Epidermal melanocyte (primary cell): ENCODE results near the gene PCDHGA10.
"Not testable (repeated sequence)": the region's sequence is repeated elsewhere in the genome, so short reads cannot be mapped to it uniquely, and the experiment has no call there.

Experiments used
- DNase-seq: peaks from one replicate; pipeline ENCODE4 v3.0.0; 2011; ENCODE audit warnings: low spot score; ENCODE audit not compliant: insufficient read length

PCDHGA10 gene

DNA sequence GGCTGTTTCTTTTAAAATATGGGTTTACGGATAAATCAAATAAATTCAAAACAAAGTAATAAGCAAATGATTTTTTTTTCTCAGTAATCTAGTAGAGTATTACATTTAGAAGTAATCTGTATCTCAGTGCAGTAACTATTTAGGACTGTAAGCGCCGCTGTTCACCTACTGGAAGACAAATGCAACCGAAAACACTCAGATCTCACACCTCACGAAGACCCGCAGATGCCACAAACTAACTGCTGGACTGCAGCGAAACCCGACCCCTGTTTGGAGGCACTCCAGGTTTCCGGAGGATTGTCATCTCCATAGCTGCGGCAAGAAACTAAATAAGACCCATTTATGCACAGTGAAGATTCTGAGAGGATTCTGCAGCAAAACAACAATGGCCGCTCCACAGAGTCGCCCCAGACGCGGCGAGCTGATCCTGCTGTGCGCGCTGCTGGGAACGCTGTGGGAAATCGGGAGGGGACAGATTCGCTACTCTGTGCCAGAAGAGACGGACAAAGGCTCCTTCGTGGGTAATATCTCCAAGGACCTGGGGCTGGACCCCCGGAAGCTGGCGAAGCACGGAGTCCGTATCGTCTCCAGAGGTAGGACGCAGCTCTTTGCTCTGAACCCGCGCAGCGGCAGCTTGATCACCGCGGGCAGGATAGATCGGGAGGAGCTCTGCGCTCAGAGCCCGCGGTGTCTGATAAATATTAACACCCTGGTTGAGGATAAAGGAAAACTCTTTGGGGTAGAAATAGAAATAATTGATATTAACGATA lies 20.2 kb upstream of the PCDHGA10 start, which contains the start of gene PCDHGA8:
Gene PCDHGA8 (plus strand): TSS at position 205 of the 770 bp plus-strand sequence. CDS start 181 bp downstream, at position 386.
- DNase-seq: no peak

DNA sequence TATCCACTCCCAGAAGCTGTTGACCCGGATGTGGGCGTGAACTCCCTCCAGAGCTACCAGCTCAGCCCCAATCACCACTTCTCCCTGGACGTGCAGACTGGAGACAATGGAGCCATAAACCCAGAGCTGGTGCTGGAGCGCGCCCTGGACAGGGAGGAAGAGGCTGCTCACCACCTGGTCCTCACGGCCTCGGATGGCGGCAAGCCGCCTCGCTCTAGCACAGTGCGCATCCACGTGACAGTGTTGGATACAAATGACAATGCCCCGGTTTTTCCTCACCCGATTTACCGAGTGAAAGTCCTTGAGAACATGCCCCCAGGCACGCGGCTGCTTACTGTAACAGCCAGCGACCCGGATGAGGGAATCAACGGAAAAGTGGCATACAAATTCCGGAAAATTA lies 19.5 kb upstream of the PCDHGA10 start:
- DNase-seq: no peak

DNA sequence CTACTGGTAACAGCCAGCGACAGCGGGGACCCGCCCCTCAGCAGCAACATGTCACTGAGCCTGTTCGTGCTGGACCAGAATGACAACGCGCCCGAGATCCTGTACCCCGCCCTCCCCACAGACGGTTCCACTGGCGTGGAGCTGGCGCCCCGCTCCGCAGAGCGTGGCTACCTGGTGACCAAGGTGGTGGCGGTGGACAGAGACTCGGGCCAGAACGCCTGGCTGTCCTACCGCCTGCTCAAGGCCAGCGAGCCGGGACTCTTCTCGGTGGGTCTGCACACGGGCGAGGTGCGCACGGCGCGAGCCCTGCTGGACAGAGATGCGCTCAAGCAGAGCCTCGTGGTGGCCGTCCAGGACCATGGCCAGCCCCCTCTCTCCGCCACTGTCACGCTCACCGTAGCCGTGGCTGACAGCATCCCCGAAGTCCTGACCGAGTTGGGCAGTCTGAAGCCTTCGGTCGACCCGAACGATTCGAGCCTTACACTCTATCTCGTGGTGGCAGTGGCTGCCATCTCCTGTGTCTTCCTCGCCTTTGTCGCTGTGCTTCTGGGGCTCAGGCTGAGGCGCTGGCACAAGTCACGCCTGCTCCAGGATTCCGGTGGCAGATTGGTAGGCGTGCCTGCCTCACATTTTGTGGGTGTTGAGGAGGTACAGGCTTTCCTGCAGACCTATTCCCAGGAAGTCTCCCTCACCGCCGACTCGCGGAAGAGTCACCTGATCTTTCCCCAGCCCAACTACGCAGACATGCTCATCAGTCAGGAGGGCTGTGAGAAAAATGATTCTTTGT lies 18.2 kb upstream of the PCDHGA10 start:
- DNase-seq: not testable (repeated sequence)

DNA sequence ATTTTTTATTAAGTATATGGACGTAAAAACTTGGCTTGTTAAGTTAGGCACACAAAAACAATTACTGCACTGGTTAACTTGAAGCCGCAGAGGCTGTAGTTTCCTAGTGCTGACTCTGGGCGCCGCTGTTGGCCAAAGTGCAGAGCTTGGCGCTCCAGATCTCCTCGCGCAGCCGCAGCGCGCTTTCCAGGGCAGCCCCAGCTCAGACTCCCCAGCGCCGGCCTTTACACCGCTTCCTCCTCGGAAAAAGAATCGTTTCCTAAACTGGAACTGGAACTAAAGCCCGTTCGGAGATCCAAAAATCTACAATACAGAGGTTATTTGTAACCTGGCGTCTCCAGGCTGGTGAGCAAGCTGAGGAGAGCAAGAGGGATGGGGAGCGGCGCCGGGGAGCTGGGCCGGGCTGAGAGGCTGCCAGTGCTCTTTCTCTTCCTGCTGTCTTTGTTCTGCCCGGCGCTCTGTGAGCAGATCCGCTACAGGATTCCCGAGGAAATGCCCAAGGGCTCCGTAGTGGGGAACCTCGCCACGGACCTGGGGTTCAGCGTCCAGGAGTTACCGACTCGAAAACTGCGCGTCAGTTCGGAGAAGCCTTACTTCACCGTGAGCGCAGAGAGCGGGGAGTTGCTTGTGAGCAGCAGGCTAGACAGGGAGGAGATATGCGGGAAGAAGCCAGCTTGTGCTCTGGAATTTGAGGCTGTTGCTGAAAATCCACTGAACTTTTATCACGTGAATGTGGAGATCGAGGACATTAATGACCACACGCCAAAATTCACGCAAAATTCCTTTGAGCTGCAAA lies 14.8 kb upstream of the PCDHGA10 start, which contains the start of gene PCDHGB5:
Gene PCDHGB5 (plus strand): TSS at position 192 of the 796 bp plus-strand sequence. CDS start 181 bp downstream, at position 373.
- not testable (repeated sequence) for DNase-seq

DNA sequence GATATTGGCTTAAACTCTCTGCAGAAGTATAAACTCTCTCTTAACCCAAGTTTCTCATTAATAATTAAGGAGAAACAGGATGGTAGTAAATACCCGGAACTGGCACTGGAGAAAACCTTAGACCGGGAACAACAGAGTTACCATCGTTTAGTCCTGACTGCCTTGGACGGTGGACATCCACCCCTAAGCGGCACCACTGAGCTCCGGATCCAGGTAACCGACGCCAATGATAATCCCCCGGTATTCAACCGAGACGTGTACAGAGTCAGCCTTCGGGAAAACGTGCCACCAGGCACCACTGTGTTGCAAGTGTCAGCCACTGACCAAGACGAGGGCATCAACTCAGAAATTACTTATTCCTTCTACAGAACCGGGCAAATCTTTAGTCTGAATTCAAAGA lies 14.2 kb upstream of the PCDHGA10 start:
- no peak for DNase-seq

DNA sequence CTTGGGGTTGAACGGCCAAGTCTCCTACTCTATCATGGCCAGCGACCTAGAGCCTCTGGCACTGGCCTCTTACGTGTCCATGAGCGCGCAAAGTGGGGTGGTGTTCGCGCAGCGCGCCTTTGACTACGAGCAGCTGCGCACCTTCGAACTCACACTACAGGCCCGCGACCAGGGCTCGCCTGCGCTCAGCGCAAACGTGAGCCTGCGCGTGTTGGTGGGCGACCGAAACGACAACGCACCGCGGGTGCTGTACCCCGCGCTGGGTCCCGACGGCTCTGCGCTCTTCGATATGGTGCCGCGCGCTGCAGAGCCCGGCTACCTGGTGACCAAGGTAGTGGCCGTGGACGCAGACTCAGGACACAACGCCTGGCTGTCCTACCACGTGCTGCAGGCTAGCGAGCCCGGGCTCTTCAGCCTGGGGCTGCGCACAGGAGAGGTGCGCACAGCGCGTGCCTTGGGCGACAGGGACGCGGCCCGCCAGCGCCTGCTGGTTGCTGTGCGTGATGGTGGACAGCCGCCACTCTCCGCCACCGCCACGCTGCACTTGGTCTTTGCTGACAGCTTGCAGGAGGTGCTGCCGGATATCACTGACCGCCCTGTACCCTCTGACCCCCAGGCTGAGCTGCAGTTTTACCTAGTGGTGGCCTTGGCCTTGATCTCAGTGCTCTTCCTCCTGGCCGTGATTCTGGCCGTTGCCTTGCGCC lies 13.1 kb upstream of the PCDHGA10 start:
- DNase-seq: no peak

DNA sequence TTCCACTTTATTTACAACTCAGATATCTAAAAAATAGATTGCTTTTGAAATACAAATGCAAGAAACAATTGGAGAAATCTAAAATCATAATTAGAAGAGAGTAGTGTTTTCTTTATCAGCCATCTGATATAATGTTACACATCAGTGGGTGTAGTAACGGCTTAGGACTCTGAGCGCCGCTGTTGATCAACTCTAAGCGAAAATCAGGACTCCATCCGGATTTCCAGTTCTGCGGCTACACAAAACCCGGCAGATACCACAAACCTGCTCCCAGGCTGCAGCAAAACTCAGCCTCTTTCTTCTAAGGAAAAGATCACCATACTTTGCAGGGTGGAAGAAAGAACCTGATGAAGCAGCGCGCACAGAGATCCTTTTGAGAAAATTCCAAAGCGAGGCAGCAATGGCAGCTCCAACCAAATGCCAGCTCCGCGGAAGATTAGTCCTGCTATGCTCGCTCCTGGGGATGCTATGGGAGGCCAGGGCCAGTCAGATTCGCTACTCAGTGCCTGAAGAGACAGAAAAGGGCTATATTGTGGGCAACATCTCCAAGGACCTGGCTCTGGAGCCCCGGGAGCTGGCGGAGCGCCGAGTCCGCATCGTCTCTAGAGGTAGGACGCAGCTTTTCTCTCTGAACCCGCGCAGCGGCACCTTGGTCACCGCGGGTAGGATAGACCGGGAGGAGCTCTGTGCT lies 10.1 kb upstream of the PCDHGA10 start, which contains the start of gene PCDHGA9:
Gene PCDHGA9 (plus strand): TSS at position 226 of the 691 bp plus-strand sequence. CDS start 175 bp downstream, at position 401.
- DNase-seq: no peak

DNA sequence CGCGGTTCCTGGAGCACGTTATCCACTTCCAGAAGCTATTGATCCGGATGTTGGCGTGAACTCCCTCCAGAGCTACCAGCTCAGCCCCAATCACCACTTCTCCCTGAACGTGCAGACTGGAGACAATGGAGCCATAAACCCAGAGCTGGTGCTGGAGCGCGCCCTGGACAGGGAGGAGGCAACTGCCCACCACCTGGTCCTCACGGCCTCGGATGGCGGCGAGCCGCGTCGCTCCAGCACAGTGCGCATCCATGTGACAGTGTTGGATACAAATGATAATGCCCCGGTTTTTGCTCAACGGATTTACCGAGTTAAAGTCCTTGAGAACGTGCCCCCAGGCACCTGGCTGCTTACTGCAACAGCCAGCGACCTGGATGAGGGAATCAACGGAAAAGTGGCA lies 9.4 kb upstream of the PCDHGA10 start:
- DNase-seq: no peak

DNA sequence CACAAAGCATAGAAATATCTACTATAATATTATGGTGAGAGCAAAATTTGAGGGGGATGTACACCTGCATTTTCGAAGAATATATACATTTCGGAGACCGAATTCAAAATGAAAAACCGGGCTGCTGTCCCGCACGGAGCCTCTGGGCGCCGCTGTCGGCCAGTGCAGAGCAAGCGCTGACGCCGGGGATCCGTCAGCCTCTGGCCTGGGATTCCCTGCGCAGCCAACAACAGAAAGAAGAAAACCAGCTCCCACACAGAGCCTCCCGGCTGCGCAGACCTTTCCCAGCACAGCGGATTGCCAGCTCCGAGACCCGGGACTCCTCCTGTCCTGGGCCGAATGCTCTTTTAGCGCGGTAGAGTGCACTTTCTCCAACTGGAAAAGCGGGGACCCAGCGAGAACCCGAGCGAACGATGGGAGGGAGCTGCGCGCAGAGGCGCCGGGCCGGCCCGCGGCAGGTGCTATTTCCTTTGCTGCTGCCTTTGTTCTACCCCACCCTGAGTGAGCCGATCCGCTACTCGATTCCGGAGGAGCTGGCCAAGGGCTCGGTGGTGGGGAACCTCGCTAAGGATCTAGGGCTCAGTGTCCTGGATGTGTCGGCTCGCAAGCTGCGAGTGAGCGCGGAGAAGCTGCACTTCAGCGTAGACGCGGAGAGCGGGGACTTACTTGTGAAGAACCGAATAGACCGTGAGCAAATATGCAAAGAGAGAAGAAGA lies 4.8 kb upstream of the PCDHGA10 start, which contains the start of gene PCDHGB6:
Gene PCDHGB6 (plus strand): TSS at position 232 of the 716 bp plus-strand sequence. CDS start 182 bp downstream, at position 414.
- DNase-seq: not testable (repeated sequence)

DNA sequence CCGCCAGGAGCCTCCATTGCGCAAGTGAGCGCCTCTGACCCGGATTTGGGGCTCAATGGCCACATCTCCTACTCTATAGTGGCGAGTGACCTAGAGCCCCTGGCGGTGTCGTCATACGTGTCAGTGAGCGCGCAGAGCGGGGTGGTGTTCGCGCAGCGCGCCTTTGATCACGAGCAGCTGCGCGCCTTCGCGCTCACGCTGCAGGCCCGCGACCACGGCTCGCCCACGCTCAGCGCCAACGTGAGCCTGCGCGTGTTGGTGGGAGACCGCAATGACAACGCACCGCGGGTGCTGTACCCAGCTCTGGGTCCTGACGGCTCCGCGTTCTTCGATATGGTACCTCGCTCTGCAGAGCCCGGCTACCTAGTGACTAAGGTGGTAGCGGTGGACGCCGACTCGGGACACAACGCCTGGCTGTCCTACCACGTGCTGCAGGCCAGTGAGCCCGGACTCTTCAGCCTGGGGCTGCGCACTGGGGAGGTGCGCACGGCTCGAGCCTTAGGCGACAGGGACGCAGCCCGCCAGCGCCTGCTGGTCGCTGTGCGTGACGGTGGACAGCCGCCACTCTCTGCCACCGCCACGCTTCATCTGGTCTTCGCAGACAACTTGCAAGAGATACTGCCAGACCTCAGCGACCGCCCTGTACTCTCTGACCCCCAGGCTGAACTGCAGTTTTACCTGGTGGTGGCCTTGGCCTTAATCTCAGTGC lies 3.0 kb upstream of the PCDHGA10 start:
- DNase-seq: no peak

DNA sequence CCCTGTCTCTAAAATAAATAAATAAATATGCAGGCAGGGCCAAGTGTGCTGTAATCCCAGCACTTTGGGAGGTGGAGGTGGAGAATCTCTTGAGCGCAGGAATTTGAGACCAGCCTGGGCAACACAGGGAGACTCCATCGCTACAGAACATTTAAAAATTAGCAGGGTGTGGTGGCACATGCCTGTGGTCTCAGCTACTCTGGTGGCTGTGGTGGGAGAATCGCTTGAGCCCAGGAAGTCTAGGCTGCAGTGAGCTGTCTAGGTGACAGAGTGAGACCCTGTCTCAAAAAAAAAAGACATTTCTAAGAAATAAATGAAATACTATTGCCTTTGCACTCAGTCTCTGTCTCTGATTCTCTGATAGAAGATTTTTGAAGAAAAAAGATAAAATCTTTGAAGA lies 1.2 kb upstream of the PCDHGA10 start:
- DNase-seq: no peak

DNA sequence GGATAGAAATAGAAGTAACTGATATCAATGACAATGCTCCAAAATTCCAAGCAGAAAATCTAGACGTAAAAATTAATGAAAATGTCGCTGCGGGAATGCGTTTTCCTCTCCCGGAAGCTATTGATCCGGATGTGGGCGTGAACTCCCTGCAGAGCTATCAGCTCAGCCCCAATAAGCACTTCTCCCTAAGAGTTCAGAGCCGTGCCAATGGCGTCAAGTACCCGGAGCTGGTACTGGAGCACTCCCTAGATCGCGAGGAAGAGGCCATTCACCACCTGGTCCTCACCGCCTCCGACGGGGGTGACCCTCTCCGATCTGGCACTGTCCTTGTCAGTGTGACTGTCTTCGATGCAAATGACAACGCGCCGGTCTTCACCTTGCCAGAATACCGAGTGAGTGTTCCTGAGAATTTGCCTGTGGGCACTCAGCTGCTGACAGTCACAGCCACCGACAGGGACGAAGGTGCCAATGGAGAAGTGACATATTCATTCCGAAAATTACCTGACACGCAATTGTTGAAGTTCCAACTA lies 818 bp downstream of the PCDHGA10 start:
- no peak for DNase-seq

DNA sequence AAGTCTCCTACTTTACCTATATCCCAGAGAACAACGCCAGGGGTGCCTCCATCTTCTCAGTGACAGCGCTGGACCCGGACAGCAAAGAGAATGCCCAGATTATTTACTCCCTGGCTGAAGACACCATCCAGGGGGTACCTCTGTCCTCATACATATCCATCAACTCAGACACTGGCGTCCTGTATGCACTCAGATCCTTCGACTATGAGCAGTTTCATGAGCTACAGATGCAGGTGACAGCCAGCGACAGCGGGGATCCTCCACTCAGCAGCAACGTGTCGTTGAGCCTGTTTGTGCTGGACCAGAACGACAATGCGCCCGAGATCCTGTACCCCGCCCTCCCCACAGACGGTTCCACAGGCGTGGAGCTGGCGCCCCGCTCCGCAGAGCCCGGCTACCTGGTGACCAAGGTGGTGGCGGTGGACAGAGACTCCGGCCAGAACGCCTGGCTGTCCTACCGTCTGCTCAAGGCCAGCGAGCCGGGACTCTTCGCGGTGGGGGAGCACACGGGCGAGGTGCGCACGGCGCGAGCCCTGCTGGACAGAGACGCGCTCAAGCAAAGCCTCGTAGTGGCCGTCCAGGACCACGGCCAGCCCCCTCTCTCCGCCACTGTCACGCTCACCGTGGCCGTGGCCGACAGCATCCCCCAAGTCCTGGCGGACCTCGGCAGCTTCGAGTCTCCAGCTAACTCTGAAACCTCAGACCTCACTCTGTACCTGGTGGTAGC lies 1.9 kb downstream of the PCDHGA10 start:
- not testable (repeated sequence) for DNase-seq

DNA sequence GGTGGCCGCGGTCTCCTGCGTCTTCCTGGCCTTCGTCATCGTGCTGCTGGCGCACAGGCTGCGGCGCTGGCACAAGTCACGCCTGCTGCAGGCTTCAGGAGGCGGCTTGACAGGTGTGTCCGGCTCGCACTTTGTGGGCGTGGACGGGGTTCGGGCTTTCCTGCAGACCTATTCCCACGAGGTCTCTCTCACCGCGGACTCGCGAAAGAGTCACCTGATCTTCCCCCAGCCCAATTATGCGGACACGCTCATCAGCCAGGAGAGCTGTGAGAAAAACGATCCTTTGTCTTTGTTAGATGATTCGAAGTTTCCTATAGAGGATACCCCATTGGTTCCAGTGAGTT lies 2.5 kb downstream of the PCDHGA10 start:
- DNase-seq: not testable (repeated sequence)

DNA sequence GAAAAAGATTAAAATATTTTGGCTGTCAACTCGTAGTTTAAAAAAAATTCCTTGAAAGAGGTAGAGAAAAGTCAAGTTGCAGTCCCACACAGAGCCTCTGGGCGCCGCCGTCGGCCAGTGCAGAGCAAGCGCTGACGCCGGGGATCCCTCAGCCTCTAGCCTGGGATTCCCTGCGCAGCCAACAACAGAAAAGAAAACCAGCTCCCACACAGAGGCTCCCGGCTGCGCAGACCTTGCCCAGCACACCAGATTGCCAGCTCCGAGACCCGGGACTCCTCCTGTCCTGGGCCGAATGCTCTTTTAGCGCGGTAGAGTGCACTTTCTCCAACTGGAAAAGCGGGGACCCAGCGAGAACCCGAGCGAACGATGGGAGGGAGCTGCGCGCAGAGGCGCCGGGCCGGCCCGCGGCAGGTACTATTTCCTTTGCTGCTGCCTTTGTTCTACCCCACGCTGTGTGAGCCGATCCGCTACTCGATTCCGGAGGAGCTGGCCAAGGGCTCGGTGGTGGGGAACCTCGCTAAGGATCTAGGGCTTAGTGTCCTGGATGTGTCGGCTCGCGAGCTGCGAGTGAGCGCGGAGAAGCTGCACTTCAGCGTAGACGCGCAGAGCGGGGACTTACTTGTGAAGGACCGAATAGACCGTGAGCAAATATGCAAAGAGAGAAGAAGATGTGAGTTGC lies 4.8 kb downstream of the PCDHGA10 start, which contains the start of gene PCDHGB7:
Gene PCDHGB7 (plus strand): TSS at position 184 of the 679 bp plus-strand sequence. CDS start 183 bp downstream, at position 367.
- not testable (repeated sequence) for DNase-seq

DNA sequence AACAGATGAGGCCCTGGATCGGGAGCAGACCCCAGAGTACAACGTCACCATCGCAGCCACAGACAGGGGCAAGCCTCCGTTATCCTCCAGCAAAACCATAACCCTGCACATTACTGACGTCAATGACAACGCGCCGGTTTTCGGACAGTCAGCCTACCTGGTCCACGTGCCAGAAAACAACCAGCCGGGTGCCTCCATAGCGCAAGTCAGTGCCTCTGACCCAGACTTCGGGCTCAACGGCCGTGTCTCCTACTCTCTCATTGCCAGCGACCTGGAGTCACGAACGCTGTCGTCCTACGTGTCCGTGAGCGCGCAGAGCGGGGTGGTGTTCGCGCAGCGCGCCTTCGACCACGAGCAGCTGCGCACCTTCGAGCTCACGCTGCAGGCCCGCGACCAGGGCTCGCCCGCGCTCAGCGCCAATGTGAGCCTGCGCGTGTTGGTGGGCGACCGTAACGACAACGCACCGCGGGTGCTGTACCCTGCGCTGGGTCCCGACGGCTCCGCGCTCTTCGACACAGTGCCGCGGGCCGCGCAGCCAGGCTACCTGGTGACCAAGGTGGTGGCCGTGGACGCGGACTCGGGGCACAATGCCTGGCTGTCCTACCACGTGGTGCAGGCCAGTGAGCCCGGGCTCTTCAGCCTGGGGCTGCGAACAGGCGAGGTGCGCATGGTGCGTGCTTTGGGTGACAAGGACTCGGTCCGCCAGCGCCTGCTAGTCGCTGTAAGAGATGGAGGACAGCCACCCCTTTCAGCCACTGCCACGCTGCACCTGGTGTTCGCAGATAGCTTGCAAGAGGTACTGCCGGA lies 6.5 kb downstream of the PCDHGA10 start:
- no peak for DNase-seq
